ENCODE data around the gene PICK1.

DNA sequence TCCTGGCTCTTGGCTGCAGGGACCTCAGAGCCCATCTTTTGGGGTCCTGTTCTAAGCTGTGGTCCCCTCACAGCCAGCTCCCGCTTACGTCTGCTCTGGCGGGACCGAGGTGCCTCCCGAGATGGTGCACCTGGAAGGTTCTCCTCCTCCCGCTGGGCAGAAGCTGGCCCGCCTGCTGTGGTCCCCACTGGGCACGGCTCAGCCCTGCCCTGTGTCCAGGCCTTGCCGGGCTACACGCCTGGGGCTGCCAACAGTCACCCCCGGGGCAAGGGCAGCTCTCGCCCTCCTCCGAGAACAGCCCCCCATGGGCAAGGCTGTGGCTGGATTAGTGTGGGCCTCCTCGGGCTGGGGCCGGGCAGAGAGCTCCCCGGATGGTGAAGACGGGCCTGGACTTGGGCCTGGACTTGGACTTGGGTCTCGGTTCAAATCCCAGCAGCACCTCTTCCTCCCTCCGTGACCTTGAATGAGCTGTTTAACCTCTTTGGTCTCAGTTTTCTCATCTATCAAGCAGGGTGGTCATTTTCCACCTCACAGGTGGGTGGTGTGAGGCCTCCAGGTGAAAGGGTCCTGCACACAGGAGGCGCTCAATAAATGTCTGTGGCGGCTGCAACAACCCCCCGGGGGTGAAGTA, 52.3 kb downstream of the PICK1 start:
- no peak for TF ChIP-seq CTCF (tag by site-specific recombination; IDR thresholded peaks at IDR 0.05)
- TF ChIP-seq, protein P1, sequence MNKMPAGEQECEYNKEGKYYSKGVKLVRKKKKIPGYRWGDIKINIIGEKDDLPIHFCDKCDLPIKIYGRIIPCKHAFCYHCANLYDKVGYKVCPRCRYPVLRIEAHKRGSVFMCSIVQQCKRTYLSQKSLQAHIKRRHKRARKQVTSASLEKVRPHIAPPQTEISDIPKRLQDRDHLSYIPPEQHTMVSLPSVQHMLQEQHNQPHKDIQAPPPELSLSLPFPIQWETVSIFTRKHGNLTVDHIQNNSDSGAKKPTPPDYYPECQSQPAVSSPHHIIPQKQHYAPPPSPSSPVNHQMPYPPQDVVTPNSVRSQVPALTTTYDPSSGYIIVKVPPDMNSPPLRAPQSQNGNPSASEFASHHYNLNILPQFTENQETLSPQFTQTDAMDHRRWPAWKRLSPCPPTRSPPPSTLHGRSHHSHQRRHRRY (tag by site-specific recombination; IDR thresholded peaks at IDR 0.05) = no peak
- no peak for TF ChIP-seq ZBTB44 (tag by site-specific recombination; IDR thresholded peaks at IDR 0.05)
- no peak for TF ChIP-seq ZSCAN18 (tag by site-specific recombination; IDR thresholded peaks at IDR 0.05)
- TF ChIP-seq ZNF350 (tag by site-specific recombination; IDR thresholded peaks at IDR 0.05) = no peak
- TF ChIP-seq ZNF626 (tag by site-specific recombination; IDR thresholded peaks at IDR 0.05) = no peak
- no peak for TF ChIP-seq TCF7L2 (IDR thresholded peaks at IDR 0.05; ENCODE audit: borderline replicate concordance, low read depth, low read length)
